Peyer's patch (tissue), 4 donors: ENCODE data around the gene STRN. TPM values are rescaled to one million over a fixed set of nuclear protein-coding genes. Genes with fewer than 3 reads are reported as not detected.

Experiments
- DNase-seq, 3 donors: peaks; one replicate each; pipeline ENCODE4 v3.0.0-alpha.2; 2017 to 2019
- H3K27ac ChIP-seq, 4 donors: fragments of 200-600 bp; sonication (generic); one replicate each; pipeline ENCODE4 v1.5.1; 2016 to 2019
- H3K27me3 ChIP-seq, 2 donors: fragments of 200-600 bp; sonication (generic); one replicate each; pipeline ENCODE4 v1.5.1; 2019
- H3K36me3 ChIP-seq, 3 donors: fragments of 200-600 bp; sonication (generic); one replicate each; pipeline ENCODE4 v1.5.1; 2016 to 2019
- H3K4me1 ChIP-seq, 4 donors: fragments of 200-600 bp; sonication (generic); one replicate each; pipeline ENCODE4 v1.5.1; 2016 to 2019
- H3K4me3 ChIP-seq, 4 donors: fragments of 200-600 bp; sonication (generic); 1 replicate in 3 of 4; 2 replicates in 1 of 4; pipeline ENCODE4 v1.5.1; 2016 to 2019; ENCODE audit warnings: mild to moderate bottlenecking in 1 of 4
- H3K9me3 ChIP-seq, 4 donors: fragments of 200-600 bp; sonication (generic); one replicate each; pipeline ENCODE4 v1.5.1; 2016 to 2019; ENCODE audit warnings: mild to moderate bottlenecking in 1 of 4
- CTCF ChIP-seq, 6 experiments: fragments of 450-650 bp in 4 of 6; fragments of 200-600 bp in 2 of 6; sonication (generic) in 1 of 6; IDR thresholded peaks; one replicate each; pipeline ENCODE4 v1.5.1; 2017 to 2019; ENCODE audit warnings: antibody characterized with exemption in 6 of 6, mild to moderate bottlenecking in 3 of 6, moderate library complexity in 1 of 6
- POLR2A ChIP-seq, 2 donors: fragments of 450-650 bp; IDR thresholded peaks; one replicate each; pipeline ENCODE4 v1.5.1; 2017; ENCODE audit warnings: antibody characterized with exemption in 2 of 2, mild to moderate bottlenecking in 2 of 2, moderate library complexity in 2 of 2
- total RNA-seq, 4 donors: library from RNA; depleted of rRNA; stranded (reverse); fragments of >200 nt; gene quantifications; one replicate each; pipeline ENCODE4 v1.1.0, GENCODE V29; 2016

STRN gene
- total RNA-seq, 4 donors from 2014 or later: 15.7 to 26.1 (median 24.0) TPM

- no peak overlapping the region for H3K27ac ChIP-seq
- H3K4me1 ChIP-seq: peaks cover 0 to 20% (median 0%) of the 10 kb centered on the region in 4 donors
- no peak for TF ChIP-seq CTCF (IDR thresholded peaks at IDR 0.05)
- TF ChIP-seq POLR2A (IDR thresholded peaks at IDR 0.05): no peak
- no peak for DNase-seq
- H3K9me3 ChIP-seq: no peaks in the 10 kb centered on the region
- no peak overlapping the region for H3K4me3 ChIP-seq
- H3K36me3 ChIP-seq: no peaks in the 10 kb centered on the region
- H3K27me3 ChIP-seq: no peaks in the 10 kb centered on the region
Observed at GRCh38 chr2:36824273-36824672, 142.1 kb downstream of the STRN start.

- TF ChIP-seq CTCF (IDR thresholded peaks at IDR 0.05) (no peak), POLR2A (IDR thresholded peaks at IDR 0.05) (no peak)
- DNase-seq: no peak
- H3K27ac ChIP-seq: no peak overlapping the region
Observed at GRCh38 chr2:36823862-36824261, 142.5 kb downstream of the STRN start.

GRCh38 chr2:36820942-36821605 lies 145.3 kb downstream of the STRN start:
- DNase-seq: no peak
- Histone ChIP-seq H3K9me3 (no peaks in the 10 kb centered on the region), H3K36me3 (no peaks in the 10 kb centered on the region), H3K4me3 (no peak overlapping the region), H3K27ac (peak overlapping the region in 3 of 4 donors; percentile 17 to 69 (median 66)), H3K4me1 (peaks cover 0 to 27% (median 0%) of the 10 kb centered on the region in 4 donors), H3K27me3 (no peaks in the 10 kb centered on the region)
- TF ChIP-seq CTCF (IDR thresholded peaks at IDR 0.05): no peak
- no peak for TF ChIP-seq POLR2A (IDR thresholded peaks at IDR 0.05)

More at GRCh38 chr2:36823862-36824261, 142.5 kb downstream of the STRN start:
- Histone ChIP-seq H3K4me3 (no peak overlapping the region), H3K27me3 (no peaks in the 10 kb centered on the region), H3K9me3 (no peaks in the 10 kb centered on the region), H3K4me1 (peaks cover 0 to 21% (median 0%) of the 10 kb centered on the region in 4 donors), H3K36me3 (no peaks in the 10 kb centered on the region)

GRCh38 chr2:36819095-36819711 lies 147.1 kb downstream of the STRN start:
- peak overlapping the region in 2 of 4 donors; percentile 48 to 55 for H3K27ac ChIP-seq
- DNase-seq: peak in 1 of 3 donors; percentile 54

GRCh38 chr2:36818542-36818941 lies 147.8 kb downstream of the STRN start:
- TF ChIP-seq POLR2A (IDR thresholded peaks at IDR 0.05): no peak
- TF ChIP-seq CTCF (IDR thresholded peaks at IDR 0.05): no peak
- Histone ChIP-seq H3K4me1 (peaks cover 0 to 27% (median 0%) of the 10 kb centered on the region in 4 donors), H3K36me3 (no peaks in the 10 kb centered on the region), H3K27ac (no peak overlapping the region), H3K9me3 (no peaks in the 10 kb centered on the region), H3K4me3 (no peak overlapping the region), H3K27me3 (no peaks in the 10 kb centered on the region)
- DNase-seq: no peak

More at GRCh38 chr2:36819095-36819711, 147.1 kb downstream of the STRN start:
- H3K36me3 ChIP-seq: no peaks in the 10 kb centered on the region
- peak in 1 of 6 experiments; percentile 8 for TF ChIP-seq CTCF (IDR thresholded peaks at IDR 0.05)
- TF ChIP-seq POLR2A (IDR thresholded peaks at IDR 0.05): no peak
- no peak overlapping the region for H3K4me3 ChIP-seq
- H3K9me3 ChIP-seq: no peaks in the 10 kb centered on the region
- H3K4me1 ChIP-seq: peaks cover 0 to 27% (median 0%) of the 10 kb centered on the region in 4 donors
- no peaks in the 10 kb centered on the region for H3K27me3 ChIP-seq
